Measurements from ENCODE around the gene ZNF335. TPM values are rescaled to one million over a fixed set of nuclear protein-coding genes. Genes with fewer than 3 reads are reported as not detected.

Gene ZNF335
- total and polyA plus RNA-seq, 2 of the 13 experiments (the other 11 are each of a cell fraction or from before 2014, with no cell fraction given): 9.7 to 13.7 TPM

DNA sequence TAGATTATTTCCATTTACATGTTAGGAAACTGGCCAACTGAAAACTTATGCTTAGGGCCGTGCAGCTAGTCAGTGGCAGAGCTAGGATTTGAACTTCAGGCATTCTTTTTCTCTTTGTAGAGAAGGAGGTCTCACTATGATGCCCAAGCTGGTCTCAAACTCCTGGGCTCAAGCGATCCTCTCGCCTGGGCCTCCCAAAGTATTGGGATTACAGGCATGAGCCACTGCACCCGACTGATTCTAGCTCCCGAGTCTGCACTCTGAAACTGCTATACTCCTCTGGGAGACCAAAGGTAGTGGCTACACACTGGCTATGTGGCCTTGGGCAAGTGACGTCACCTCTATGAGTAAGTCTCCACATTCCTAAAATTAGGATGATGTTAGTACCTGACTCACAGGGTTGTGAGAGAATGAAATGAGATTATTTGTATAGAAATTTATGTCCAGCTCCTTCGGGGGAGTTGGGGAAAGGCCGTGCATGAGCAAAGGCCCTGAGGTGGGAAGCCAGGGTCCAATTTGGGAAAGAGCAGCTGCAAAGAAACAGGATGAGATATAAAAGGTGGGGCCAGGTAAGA is 66.4 kb downstream of the ZNF335 start (continued):
- TF ChIP-seq, protein P1, sequence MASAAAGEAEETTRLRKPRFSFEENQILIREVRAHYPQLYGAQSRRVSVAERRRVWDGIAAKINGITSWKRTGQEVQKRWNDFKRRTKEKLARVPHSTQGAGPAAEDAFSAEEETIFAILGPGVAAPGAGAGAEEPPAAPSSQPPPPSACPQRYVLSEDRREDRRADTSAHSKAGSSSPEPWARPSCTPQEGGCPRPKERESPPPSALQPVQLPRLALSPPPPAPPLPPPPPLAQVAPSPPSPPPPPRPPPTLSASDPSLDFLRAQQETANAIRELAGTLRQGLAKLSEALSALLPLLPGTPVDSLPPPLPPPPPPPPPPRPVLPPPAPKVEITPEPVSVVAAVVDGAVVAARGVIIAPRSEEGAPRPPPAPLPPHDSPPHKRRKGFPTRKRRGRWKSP (CRISPR knock-in tag; IDR thresholded peaks at IDR 0.05): 0 out of 2 replicates have a peak, but pooled peaks have one; percentile 30
- TF ChIP-seq ZNF431 (CRISPR knock-in tag; IDR thresholded peaks at IDR 0.05; ENCODE audit: borderline replicate concordance, low read depth) (no peak), EHMT2 (IDR thresholded peaks at IDR 0.05; ENCODE audit: borderline replicate concordance, low read depth, low read length) (no peak), TCF7 (IDR thresholded peaks at IDR 0.05; ENCODE audit: low read depth) (no peak), HDAC6 (IDR thresholded peaks at IDR 0.05; ENCODE audit: low read depth, low read length) (no peak), NFE2 (CRISPR knock-in tag; IDR thresholded peaks at IDR 0.05) (no peak), ZSCAN30 (CRISPR knock-in tag; IDR thresholded peaks at IDR 0.05) (no peak), SMYD3 (CRISPR knock-in tag; IDR thresholded peaks at IDR 0.05) (no peak), FOXK2 (IDR thresholded peaks at IDR 0.05) (no peak)

DNA sequence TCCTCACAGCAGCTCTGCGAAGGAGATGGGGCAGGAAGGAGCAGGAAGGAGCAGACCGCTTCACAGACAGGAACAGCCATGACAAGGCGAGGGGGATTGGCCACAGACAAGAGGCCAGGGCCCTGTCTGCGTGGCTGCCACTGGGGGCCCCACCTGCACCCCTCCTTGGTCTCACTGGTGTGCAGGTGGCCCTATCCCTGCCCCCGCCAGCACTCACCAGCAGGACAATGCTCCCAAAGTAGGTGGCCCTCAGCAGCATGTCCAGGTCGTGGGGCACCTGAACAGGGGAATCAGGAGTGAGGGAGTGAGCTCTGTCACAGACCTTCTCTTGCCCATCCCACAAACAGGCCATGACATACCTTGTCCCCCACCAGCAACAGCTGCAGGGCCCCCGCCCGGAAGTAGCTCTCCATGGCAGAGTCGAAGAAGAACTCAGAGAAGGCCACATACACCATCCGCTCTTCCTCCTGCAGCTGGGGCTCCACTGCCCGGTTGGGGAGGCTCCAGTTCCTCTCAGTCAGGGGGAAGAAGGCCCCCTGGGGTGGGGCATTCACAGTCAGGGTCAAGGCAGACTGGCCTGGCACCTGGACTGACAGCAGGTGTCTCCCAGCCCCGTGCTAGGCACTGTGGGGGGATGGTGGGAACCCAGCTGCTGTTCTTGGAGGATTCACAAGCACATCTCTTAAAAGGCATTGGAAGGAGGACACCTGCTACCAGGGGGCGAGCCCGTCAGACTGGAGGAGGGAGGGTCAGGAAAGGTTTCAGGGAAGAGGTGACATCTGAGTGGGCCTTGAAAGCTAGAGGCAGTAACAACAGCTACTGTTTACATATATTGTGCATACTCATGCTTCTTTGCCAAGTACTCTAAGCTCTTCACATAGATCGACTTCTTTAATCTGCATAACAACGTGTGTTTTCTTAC is 67.2 kb downstream of the ZNF335 start:
- Histone ChIP-seq H2AFZ (ENCODE audit: low read length) (no peak overlapping the region), H3K4me2 (ENCODE audit: low read depth, low read length) (peak overlapping the region; percentile 4; the same call in 1 of the 2 replicates), H3K27ac (ENCODE audit: extremely low read length, insufficient read depth, low read length) (peak overlapping the region; percentile 21), H3K27me3 (ENCODE audit: control insufficient read depth in 1 of 2, insufficient read depth in 2 of 2, low read length in 2 of 2) (no peaks in the 10 kb centered on the region), H3K36me3 (replicated peaks in 1 of 2; ENCODE audit: control insufficient read depth in 1 of 2, insufficient read depth in 2 of 2, low read length in 2 of 2) (no peaks in the 10 kb centered on the region), H3K4me1 (ENCODE audit: insufficient read depth, low read length) (peaks cover 43% of the 10 kb centered on the region), H3K79me2 (ENCODE audit: insufficient read depth, low read length) (no peaks in the 10 kb centered on the region), H3K4me3 (replicated peaks in 1 of 3; ENCODE audit: insufficient read depth in 1 of 3, low read depth in 2 of 3, low read length in 3 of 3) (no peak overlapping the region), H4K20me1 (ENCODE audit: insufficient read depth, low read length) (no peaks in the 10 kb centered on the region), H3K9ac (ENCODE audit: insufficient read depth, low read depth, low read length) (no peak overlapping the region), H3K9me3 (ENCODE audit: low read length) (no peaks in the 10 kb centered on the region)
- ATAC-seq (peak; percentile 12), FAIRE-seq (peak; percentile 18), DNase-seq (ENCODE audit: low spot score) (no peak)
- intact Hi-C loops (cut with micrococcal nuclease; ENCODE audit: unreplicated experiment): loop anchor here (1.0 kb wide), 1 partner anchor 14 kb away; the partner anchor contains the start of genes CTSA and NEURL2
- ChIA-PET CTCF (ENCODE audit: low intra/inter-chr PET ratio, low total read pairs) (no interaction called here), POLR2A (interaction anchor here (1.0 to 8.8 kb wide), 12 partner anchors 8 to 65 kb away, joined by 4 to 164 read pairs (median 10); partner anchors contain the start of genes CTSA, NEURL2, PCIF1 and SPATA25)
- in situ Hi-C loops (cut with HindIII; ENCODE audit: extremely low pct_ligation_motif_present, low pct_unique_long_range_greater_than_20kb): no loop called here
- TSS peak; percentile 77 for BruUV-seq (replicated peaks)
- WGBS (ENCODE audit: low lambda C conversion rate): 67% methylated on average over 16 of the region's 16 CpGs
- TF ChIP-seq KMT2B (CRISPR knock-in tag; IDR thresholded peaks at IDR 0.05) (no peak), NFE2 (CRISPR knock-in tag; IDR thresholded peaks at IDR 0.05) (no peak), ARHGAP35 (CRISPR knock-in tag; IDR thresholded peaks at IDR 0.05; ENCODE audit: borderline replicate concordance) (no peak), ZNF460 (CRISPR knock-in tag; IDR thresholded peaks at IDR 0.05; ENCODE audit: borderline replicate concordance) (no peak), MAF1 (CRISPR knock-in tag; IDR thresholded peaks at IDR 0.05; ENCODE audit: borderline replicate concordance) (0 out of 2 replicates have a peak, but pooled peaks have one; percentile 5), ZNF451 (CRISPR knock-in tag; IDR thresholded peaks at IDR 0.05) (no peak), ZNF766 (CRISPR knock-in tag; IDR thresholded peaks at IDR 0.05; ENCODE audit: borderline replicate concordance) (no peak), FIP1L1 (IDR thresholded peaks at IDR 0.05; ENCODE audit: borderline replicate concordance, insufficient read depth, low read depth, low read length) (no peak), U2AF2 (IDR thresholded peaks at IDR 0.05; ENCODE audit: low read depth, low read length) (no peak), MBD4 (IDR thresholded peaks at IDR 0.05; ENCODE audit: borderline replicate concordance, low read length) (no peak)

All from HepG2 (cell line).